MCF 10A (cell line): ENCODE measurements around the gene TBC1D2B. TPM values are rescaled to one million over a fixed set of nuclear protein-coding genes. Genes with fewer than 3 reads are reported as not detected.

ENCODE experiments used
- BruUV-seq: library from RNA; stranded (reverse); fragments of 400-500 nt; replicated peaks from 2 replicates; lab custom pipeline; 2021; lab: Mats Ljungman, UMichigan
- CTCF ChIA-PET: fragments of 300-600 bp; sonication (Branson Sonifier 250); formaldehyde crosslinking; extraction: SDS; loops from one replicate; lab custom pipeline; 2021; ENCODE audit warnings: antibody characterized with exemption, inconsistent platforms; lab: Yijun Ruan, JAX
- POLR2A ChIA-PET: fragments of 300-600, 350-650 bp; sonication (Branson Sonifier 250); formaldehyde crosslinking; extraction: SDS; loops from one replicate; lab custom pipeline; 2020; ENCODE audit warnings: antibody characterized with exemption, inconsistent platforms; lab: Yijun Ruan, JAX
- DNase-seq: peaks from one replicate; pipeline ENCODE4 v3.0.0-alpha.2; 2018; ENCODE audit not compliant: unreplicated experiment
- H3K27ac Mint-ChIP-seq: one replicate; pipeline ENCODE4 v1.8.0; 2022; ENCODE audit warnings: mild to moderate bottlenecking, low read depth, mixed read lengths; ENCODE audit not compliant: unreplicated experiment
- H3K27me3 Mint-ChIP-seq: one replicate; pipeline ENCODE4 v1.8.0; 2022; ENCODE audit warnings: mixed read lengths; ENCODE audit not compliant: insufficient read depth, unreplicated experiment
- H3K36me3 Mint-ChIP-seq: one replicate; pipeline ENCODE4 v1.8.0; 2022; ENCODE audit warnings: mild to moderate bottlenecking, moderate library complexity, mixed read lengths; ENCODE audit not compliant: insufficient read depth, unreplicated experiment
- H3K4me1 Mint-ChIP-seq: one replicate; pipeline ENCODE4 v1.8.0; 2022; ENCODE audit warnings: mixed read lengths; ENCODE audit not compliant: insufficient read depth, unreplicated experiment
- H3K4me3 Mint-ChIP-seq: one replicate; pipeline ENCODE4 v1.8.0; 2022; ENCODE audit warnings: mild to moderate bottlenecking, moderate library complexity, mixed read lengths; ENCODE audit not compliant: unreplicated experiment
- H3K9me3 Mint-ChIP-seq: one replicate; pipeline ENCODE4 v1.8.0; 2022; ENCODE audit warnings: mixed read lengths; ENCODE audit not compliant: unreplicated experiment
- CTCF ChIP-seq: fragments of 200-600 bp; IDR thresholded peaks from one replicate; pipeline ENCODE4 v1.8.0; 2022; ENCODE audit warnings: antibody characterized with exemption, mild to moderate bottlenecking; ENCODE audit not compliant: unreplicated experiment
- intact Hi-C: fragments of 100-400 bp; cut with micrococcal nuclease; formaldehyde crosslinking; loops from 2 replicates; pipeline ENCODE4 v1.14.1; 2022
- total RNA-seq: library from RNA; stranded (reverse); gene quantifications from 2 replicates; pipeline ENCODE4 v1.2.3, GENCODE V29; 2022

The TBC1D2B gene
- total RNA-seq, 1 experiment from 2014 or later = 21.2 TPM

DNA sequence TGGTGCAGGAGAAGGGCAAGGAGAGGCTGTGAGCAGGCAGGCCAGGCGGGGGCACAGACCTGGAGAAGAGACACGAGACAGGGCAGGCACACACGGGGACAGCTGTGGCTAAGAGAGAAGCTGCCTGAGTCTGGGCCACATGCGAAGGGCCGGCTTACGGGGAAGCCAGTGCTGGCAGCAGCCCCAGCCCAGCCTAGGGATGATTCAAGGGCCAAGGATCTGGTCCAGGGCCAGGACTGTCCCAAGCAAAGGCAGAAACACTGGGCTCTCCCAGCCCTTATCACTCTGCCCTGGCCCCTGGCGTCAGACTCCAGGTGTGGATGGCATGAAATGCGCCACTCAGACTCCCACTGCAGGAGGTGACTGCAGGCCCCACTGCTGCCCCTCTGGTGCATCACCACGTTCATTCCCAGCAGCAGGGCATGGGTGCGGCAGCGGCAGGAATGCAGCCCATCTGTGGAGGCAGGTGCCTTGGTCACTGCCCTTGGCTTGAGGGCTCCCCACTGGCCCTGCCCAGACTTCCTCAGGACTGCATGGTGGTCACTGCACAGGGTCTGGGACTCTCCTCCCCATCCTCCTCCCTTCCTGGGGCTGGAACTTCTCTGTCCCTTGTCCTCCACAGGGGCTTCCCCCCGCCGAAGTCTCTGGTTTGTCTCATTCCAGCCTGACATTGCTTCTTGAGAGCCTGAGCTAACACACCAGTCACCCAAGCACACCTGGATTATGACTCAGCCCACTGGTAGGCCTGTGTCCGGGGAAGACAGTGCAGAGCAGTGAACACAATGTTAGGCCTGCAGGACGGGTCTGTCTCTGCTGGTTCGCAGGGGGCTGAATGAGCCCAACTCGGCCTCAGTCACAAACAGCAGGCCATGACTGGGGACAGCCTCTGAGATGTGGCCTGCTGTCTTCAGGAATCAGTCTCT is 69.3 kb downstream of the TBC1D2B start:
- intact Hi-C loops = loop anchor here (5.0 kb wide), 1 partner anchor 59 kb away; no protein-coding TSS in a partner anchor
- H3K27me3 Mint-ChIP-seq = no peaks in the 10 kb centered on the region
- H3K27ac Mint-ChIP-seq = peak overlapping the region; percentile 90
- peak overlapping the region; percentile 12 for H3K4me3 Mint-ChIP-seq
- POLR2A ChIA-PET = interaction anchor here (0.6 to 7.5 kb wide), 10 partner anchors 10 to 553 kb away, joined by 3 to 41 read pairs (median 4); no protein-coding TSS in a partner anchor
- TF ChIP-seq CTCF = no peak
- H3K4me1 Mint-ChIP-seq = peaks cover 60% of the 10 kb centered on the region
- DNase-seq = peak; percentile 89
- CTCF ChIA-PET = interaction anchor here (0.6 to 1.2 kb wide), 3 partner anchors 13 to 57 kb away, joined by 4 to 10 read pairs (median 4); no protein-coding TSS in a partner anchor
- no TSS peak for BruUV-seq
- no peaks in the 10 kb centered on the region for H3K9me3 Mint-ChIP-seq
- H3K36me3 Mint-ChIP-seq = peaks cover 79% of the 10 kb centered on the region

- Mint-ChIP-seq H3K27me3 (no peaks in the 10 kb centered on the region), H3K4me1 (peaks cover 51% of the 10 kb centered on the region), H3K36me3 (peaks cover 74% of the 10 kb centered on the region), H3K27ac (peak overlapping the region; percentile 90), H3K9me3 (no peaks in the 10 kb centered on the region), H3K4me3 (peak overlapping the region; percentile 12)
- TF ChIP-seq CTCF = no peak
- BruUV-seq = no TSS peak
- intact Hi-C loops = loop anchor here (5.0 kb wide), 1 partner anchor 60 kb away; no protein-coding TSS in a partner anchor
- DNase-seq = no peak
- ChIA-PET POLR2A (interaction anchor here (0.5 to 7.5 kb wide), 8 partner anchors 12 to 68 kb away, joined by 4 to 41 read pairs (median 4); no protein-coding TSS in a partner anchor), CTCF (interaction anchor here (1.2 to 2.0 kb wide), 3 partner anchors 40 to 107 kb away, joined by 3 to 14 read pairs (median 10); no protein-coding TSS in a partner anchor)
These were observed 70.1 kb downstream of the TBC1D2B start for GRCh38 chr15:78007211-78007931.

- no peak for TF ChIP-seq CTCF
- intact Hi-C loops = loop anchor here (5.0 kb wide), 1 partner anchor 61 kb away; no protein-coding TSS in a partner anchor
- Mint-ChIP-seq H3K9me3 (no peaks in the 10 kb centered on the region), H3K36me3 (peaks cover 74% of the 10 kb centered on the region), H3K4me3 (peak overlapping the region; percentile 25), H3K4me1 (peaks cover 46% of the 10 kb centered on the region), H3K27me3 (no peaks in the 10 kb centered on the region), H3K27ac (peak overlapping the region; percentile 90)
- ChIA-PET POLR2A (interaction anchor here (0.5 to 7.5 kb wide), 6 partner anchors 11 to 69 kb away, joined by 4 to 41 read pairs (median 5); no protein-coding TSS in a partner anchor), CTCF (interaction anchor here (0.8 to 2.0 kb wide), 6 partner anchors 39 to 805 kb away, joined by 3 to 14 read pairs (median 6); partner anchors contain the start of gene ADAMTS7)
- BruUV-seq = no TSS peak
- no peak for DNase-seq
These were observed 70.8 kb downstream of the TBC1D2B start for GRCh38 chr15:78006567-78007205.
